ENCODE measurements around the gene VPS35.

VPS35 gene

GRCh38 chr16:46688654-46689364 is at the start of gene VPS35:
VPS35 (minus strand) TSS chr16:46689178; CDS start chr16:46689133, 45 bp downstream.
- TF ChIP-seq, protein P1, sequence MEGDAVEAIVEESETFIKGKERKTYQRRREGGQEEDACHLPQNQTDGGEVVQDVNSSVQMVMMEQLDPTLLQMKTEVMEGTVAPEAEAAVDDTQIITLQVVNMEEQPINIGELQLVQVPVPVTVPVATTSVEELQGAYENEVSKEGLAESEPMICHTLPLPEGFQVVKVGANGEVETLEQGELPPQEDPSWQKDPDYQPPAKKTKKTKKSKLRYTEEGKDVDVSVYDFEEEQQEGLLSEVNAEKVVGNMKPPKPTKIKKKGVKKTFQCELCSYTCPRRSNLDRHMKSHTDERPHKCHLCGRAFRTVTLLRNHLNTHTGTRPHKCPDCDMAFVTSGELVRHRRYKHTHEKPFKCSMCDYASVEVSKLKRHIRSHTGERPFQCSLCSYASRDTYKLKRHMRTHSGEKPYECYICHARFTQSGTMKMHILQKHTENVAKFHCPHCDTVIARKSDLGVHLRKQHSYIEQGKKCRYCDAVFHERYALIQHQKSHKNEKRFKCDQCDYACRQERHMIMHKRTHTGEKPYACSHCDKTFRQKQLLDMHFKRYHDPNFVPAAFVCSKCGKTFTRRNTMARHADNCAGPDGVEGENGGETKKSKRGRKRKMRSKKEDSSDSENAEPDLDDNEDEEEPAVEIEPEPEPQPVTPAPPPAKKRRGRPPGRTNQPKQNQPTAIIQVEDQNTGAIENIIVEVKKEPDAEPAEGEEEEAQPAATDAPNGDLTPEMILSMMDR (IDR thresholded peaks at IDR 0.05) = no peak
- Histone ChIP-seq H3K4me3 (peak within 1 kb of the TSS; percentile 98), H3K27ac (peak within 1 kb of the TSS; percentile 73 to 96)
- peak; percentile 100 for DNase-seq (ENCODE audit: low spot score)

- no peak overlapping the region for H3K4me3 ChIP-seq
- H3K27ac ChIP-seq = no peak overlapping the region
- peak; percentile 35 for DNase-seq (ENCODE audit: low spot score)
- TF ChIP-seq, protein P1 (IDR thresholded peaks at IDR 0.05) = no peak
Observed at GRCh38 chr16:46737621-46738214, 48.7 kb upstream of the VPS35 start.

DNA sequence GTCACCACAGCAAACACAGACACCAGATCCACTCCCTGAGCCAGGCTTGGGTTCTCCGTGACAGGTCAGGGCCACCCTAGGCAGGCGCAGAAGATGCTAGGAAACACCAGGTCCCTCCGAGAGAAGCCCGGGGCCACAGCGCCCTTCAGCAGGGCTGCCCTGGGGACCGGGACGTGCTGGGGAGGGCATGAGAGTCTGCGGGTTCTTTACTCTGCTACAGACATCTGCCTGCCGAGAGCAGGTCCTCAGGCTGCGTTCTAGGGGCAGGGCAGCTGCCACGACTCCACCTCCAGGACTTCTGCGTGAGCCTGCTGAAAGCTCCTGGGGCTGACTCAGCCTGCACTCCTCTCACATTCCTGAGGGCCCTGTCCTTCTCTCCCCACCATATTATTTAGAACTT is 47.7 kb upstream of the VPS35 start:
- TF ChIP-seq, protein P1 (IDR thresholded peaks at IDR 0.05) = no peak
- H3K4me3 ChIP-seq = no peak overlapping the region
- H3K27ac ChIP-seq = no peak overlapping the region
- DNase-seq (ENCODE audit: low spot score) = peak; percentile 50

DNA sequence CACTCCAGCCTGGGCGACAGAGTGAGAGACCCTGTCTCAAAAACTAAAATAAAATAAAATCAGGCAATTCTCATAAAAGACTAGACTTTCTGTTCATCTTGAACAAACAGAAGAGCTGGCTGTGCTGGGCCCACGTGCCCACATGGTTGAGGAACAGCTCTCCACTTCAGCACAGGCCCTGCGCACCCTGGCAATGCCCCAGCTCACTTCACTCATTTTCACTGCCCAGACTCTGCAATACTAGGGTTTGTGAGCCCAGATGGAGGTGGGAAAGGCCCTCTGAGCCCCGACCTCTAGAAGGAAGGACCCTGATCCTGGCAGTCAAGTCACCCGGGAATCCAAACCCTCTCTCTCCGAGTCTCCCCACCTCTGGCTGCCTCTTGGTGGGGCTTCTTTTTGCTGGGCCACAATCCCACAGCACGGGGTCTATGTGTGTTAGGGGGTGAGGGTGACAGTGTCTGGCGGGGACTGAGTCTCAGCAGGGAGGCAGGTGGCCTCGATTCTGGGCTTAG is 44.4 kb upstream of the VPS35 start:
- peak; percentile 65 for DNase-seq (ENCODE audit: low spot score)
- Histone ChIP-seq H3K4me3 (no peak overlapping the region), H3K27ac (no peak overlapping the region)
- TF ChIP-seq, protein P1 (IDR thresholded peaks at IDR 0.05) = no peak

GRCh38 chr16:46732561-46732960 is 43.6 kb upstream of the VPS35 start:
- H3K4me3 ChIP-seq = no peak overlapping the region
- TF ChIP-seq, protein P1 (IDR thresholded peaks at IDR 0.05) = no peak
- DNase-seq (ENCODE audit: low spot score) = peak; percentile 62
- H3K27ac ChIP-seq = no peak overlapping the region

- TF ChIP-seq, protein P1 (IDR thresholded peaks at IDR 0.05) = no peak
- DNase-seq (ENCODE audit: low spot score) = peak; percentile 50
Observed at GRCh38 chr16:46731691-46732555, 42.9 kb upstream of the VPS35 start.

More at GRCh38 chr16:46731691-46732555, 42.9 kb upstream of the VPS35 start:
- H3K4me3 ChIP-seq = no peak overlapping the region
- H3K27ac ChIP-seq = no peak overlapping the region
